Gastrocnemius medialis (tissue), 4 donors: ENCODE data around the gene PSMC3IP. TPM values are rescaled to one million over a fixed set of nuclear protein-coding genes. Genes with fewer than 3 reads are reported as not detected.
"Not testable (repeated sequence)": the region's sequence is repeated elsewhere in the genome, so short reads cannot be mapped to it uniquely, and the experiment has no call there.

ENCODE experiments used
- ATAC-seq, 2 donors: fragments of 150-250 bp; one replicate each; pipeline ENCODE4 v1.9.1; 2016
- DNase-seq, 2 donors: peaks; one replicate each; pipeline ENCODE4 v3.0.0-alpha.2; 2019
- H3K27ac ChIP-seq, 4 donors: fragments of 200-600 bp; sonication (generic); 1 replicate in 1 of 4; 2 replicates in 3 of 4; pipeline ENCODE4 v1.5.1; 2016 to 2018; ENCODE audit warnings: mild to moderate bottlenecking in 2 of 4, moderate library complexity in 1 of 4
- H3K27me3 ChIP-seq, 3 donors: fragments of 200-600 bp; sonication (generic) in 2 of 3; 1 replicate in 1 of 3; 2 replicates in 2 of 3; pipeline versions ENCODE4 v1.5.1 to v1.6.0; 2016 to 2019; ENCODE audit warnings: mild to moderate bottlenecking in 1 of 3, moderate library complexity in 1 of 3
- H3K36me3 ChIP-seq, 2 donors: fragments of 200-600 bp; sonication (generic) in 1 of 2; one replicate each; pipeline ENCODE4 v1.5.1; 2017 to 2018
- H3K4me1 ChIP-seq, 2 donors: fragments of 200-600 bp; sonication (generic) in 1 of 2; one replicate each; pipeline ENCODE4 v1.5.1; 2016 to 2017; ENCODE audit warnings: mild to moderate bottlenecking in 2 of 2
- H3K4me3 ChIP-seq, 4 donors: fragments of 200-600 bp; sonication (generic) in 3 of 4; 1 replicate in 1 of 4; 2 replicates in 3 of 4; pipeline ENCODE4 v1.5.1; 2016 to 2019; ENCODE audit warnings: mild to moderate bottlenecking in 2 of 4
- H3K9me3 ChIP-seq, 3 donors: fragments of 200-600 bp; sonication (generic) in 2 of 3; 1 replicate in 1 of 3; 2 replicates in 2 of 3; pipeline ENCODE4 v1.5.1; 2016 to 2019
- CTCF ChIP-seq, 5 experiments: fragments of 450-650 bp in 3 of 5; fragments of 200-600 bp in 2 of 5; sonication (generic) in 2 of 5; IDR thresholded peaks in 4 of 5; conservative IDR thresholded peaks in 1 of 5; 1 replicate in 4 of 5; 2 replicates in 1 of 5; pipeline ENCODE4 v1.5.1; 2016 to 2019; ENCODE audit warnings: antibody characterized with exemption in 5 of 5, mild to moderate bottlenecking in 3 of 5, moderate library complexity in 3 of 5
- POLR2A ChIP-seq, 2 donors: fragments of 450-650 bp; IDR thresholded peaks; one replicate each; pipeline ENCODE4 v1.6.1; 2017; ENCODE audit warnings: antibody characterized with exemption in 2 of 2, mild to moderate bottlenecking in 2 of 2, moderate library complexity in 2 of 2
- in situ Hi-C, 4 donors: fragments of 200-750 bp; cut with MboI; loops; one replicate each; pipeline versions ENCODE4 v1.15.0 to v1.8.0; 2017; ENCODE audit warnings: low sequenced_read_pairs in 4 of 4
- intact Hi-C: fragments of 100-400 bp; cut with DNase I; formaldehyde crosslinking; loops from one replicate; pipeline ENCODE4 v1.15.1; 2023; ENCODE audit warnings: low total_unique reads
- total RNA-seq, 4 donors: library from RNA; depleted of rRNA; stranded (reverse); fragments of >200 nt; gene quantifications; one replicate each; pipeline versions ENCODE4 v1.1.0 to v1.2.3, GENCODE V29; 2016

PSMC3IP gene
- total RNA-seq, 4 donors from 2014 or later = 0.46 to 2.7 (median 1.4) TPM

- H3K4me1 ChIP-seq = peaks cover 21 to 25% of the 10 kb centered on the region in 2 donors
These were observed 17.3 kb downstream of the PSMC3IP start for GRCh38 chr17:42560246-42560645.

DNA sequence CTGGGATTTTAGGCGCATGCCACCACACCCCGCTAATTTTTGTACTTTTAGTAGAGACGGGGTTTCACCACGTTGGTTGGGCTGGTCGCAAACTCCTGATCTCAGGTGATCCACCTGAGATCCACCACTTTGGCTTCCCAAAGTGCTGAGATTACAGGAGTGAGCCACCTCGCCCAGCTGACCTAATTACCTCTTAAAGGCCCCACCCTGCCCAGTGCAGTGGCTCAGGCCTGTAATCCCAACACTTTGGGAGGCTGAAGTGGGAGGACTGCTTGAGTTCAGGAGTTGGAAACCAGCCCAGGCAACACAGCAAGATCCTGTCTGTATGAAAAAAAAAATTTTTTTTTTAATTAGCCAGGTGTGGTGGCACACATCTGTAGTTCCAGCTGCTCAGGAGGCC, 18.5 kb downstream of the PSMC3IP start:
- in situ Hi-C loops = no loop called here
- no peak overlapping the region for H3K27ac ChIP-seq
- ATAC-seq = no peak

More at GRCh38 chr17:42560246-42560645, 17.3 kb downstream of the PSMC3IP start:
- DNase-seq (no peak), ATAC-seq (no peak)
- Histone ChIP-seq H3K9me3 (no peaks in the 10 kb centered on the region), H3K27me3 (no peaks in the 10 kb centered on the region), H3K4me3 (no peak overlapping the region), H3K36me3 (peaks cover 0 to 10% of the 10 kb centered on the region in 2 donors), H3K27ac (peak overlapping the region in 2 of 4 donors; percentile 14 to 31)
- intact Hi-C loops (no loop called here), in situ Hi-C loops (no loop called here)
- TF ChIP-seq CTCF (IDR thresholded peaks at IDR 0.05 in 4 of 5, conservative IDR thresholded peaks at IDR 0.05 in 1 of 5) (no peak), POLR2A (IDR thresholded peaks at IDR 0.05) (no peak)

DNA sequence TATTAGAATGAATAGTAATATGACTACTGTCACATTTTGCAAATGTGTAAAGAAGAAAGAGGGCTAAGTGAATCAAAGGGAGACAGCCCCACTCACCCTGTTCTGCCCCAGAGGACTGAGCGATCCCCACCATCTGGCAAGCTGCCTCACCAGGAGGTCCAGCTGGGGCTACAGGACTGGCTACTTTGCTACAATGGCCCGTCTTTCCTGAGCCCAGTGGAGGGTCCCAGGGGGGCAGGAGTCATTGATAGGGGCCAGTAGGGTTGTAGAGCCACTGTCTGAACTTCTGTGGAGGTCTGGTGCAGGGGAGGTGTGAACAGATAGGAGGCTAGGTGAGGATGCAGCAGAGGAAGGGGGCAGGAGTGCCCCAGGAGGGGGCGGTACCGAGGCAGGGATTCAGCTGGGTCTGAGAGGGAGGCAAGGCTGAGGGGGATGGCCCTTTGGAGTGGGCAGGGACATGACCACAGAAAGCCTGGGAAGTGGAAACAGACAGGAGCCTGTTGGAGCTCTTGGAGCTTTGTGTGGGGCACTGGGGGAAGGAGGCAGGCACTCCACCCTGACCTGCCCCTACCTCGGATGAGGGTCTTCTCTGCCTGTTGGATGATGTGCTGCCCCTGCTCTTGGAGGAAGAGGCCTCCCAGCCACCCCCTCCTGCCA, 21.4 kb downstream of the PSMC3IP start:
- ATAC-seq, H3K27me3 ChIP-seq, H3K9me3 ChIP-seq, H3K36me3 ChIP-seq, in situ Hi-C loops, DNase-seq, H3K4me3 ChIP-seq: not testable (repeated sequence)
- intact Hi-C loops = loop anchor here (2.0 kb wide), 1 partner anchor 19 kb away; the partner anchor contains the start of gene NAGLU
- Histone ChIP-seq H3K27ac (peak overlapping the region in 1 of 4 donors; percentile 91), H3K4me1 (peaks cover 13 to 18% of the 10 kb centered on the region in 2 donors)

More for the DNA sequence above, 18.5 kb downstream of the PSMC3IP start:
- TF ChIP-seq POLR2A (IDR thresholded peaks at IDR 0.05) = no peak
- TF ChIP-seq CTCF (IDR thresholded peaks at IDR 0.05 in 4 of 5, conservative IDR thresholded peaks at IDR 0.05 in 1 of 5) = no peak
- Histone ChIP-seq H3K9me3 (no peaks in the 10 kb centered on the region), H3K36me3 (no peaks in the 10 kb centered on the region), H3K4me3 (no peak overlapping the region), H3K27me3 (no peaks in the 10 kb centered on the region), H3K4me1 (peaks cover 26 to 29% of the 10 kb centered on the region in 2 donors)
- intact Hi-C loops = no loop called here
- no peak for DNase-seq

- intact Hi-C loops (loop anchor here (2.0 kb wide), 1 partner anchor 18 kb away; the partner anchor contains the start of gene NAGLU), in situ Hi-C loops (no loop called here)
- peaks cover 13 to 18% of the 10 kb centered on the region in 2 donors for H3K4me1 ChIP-seq
- no peaks in the 10 kb centered on the region for H3K9me3 ChIP-seq
- DNase-seq (no peak), ATAC-seq (no peak)
- H3K36me3 ChIP-seq = no peaks in the 10 kb centered on the region
- H3K27ac ChIP-seq = peak overlapping the region; percentile 87 to 91 (median 90)
- no peaks in the 10 kb centered on the region for H3K27me3 ChIP-seq
- peak overlapping the region; percentile 73 to 97 (median 94) for H3K4me3 ChIP-seq
- TF ChIP-seq CTCF (IDR thresholded peaks at IDR 0.05 in 4 of 5, conservative IDR thresholded peaks at IDR 0.05 in 1 of 5) = no peak
- TF ChIP-seq POLR2A (IDR thresholded peaks at IDR 0.05) = no peak
These were observed 22.4 kb downstream of the PSMC3IP start for GRCh38 chr17:42555122-42555622.
